ENCODE results near the gene KRTAP5-5. TPM values are rescaled to one million over a fixed set of nuclear protein-coding genes. Genes with fewer than 3 reads are reported as not detected.

Gene KRTAP5-5
- total and polyA plus RNA-seq, 2 experiments from 2014 or later: not detected

DNA sequence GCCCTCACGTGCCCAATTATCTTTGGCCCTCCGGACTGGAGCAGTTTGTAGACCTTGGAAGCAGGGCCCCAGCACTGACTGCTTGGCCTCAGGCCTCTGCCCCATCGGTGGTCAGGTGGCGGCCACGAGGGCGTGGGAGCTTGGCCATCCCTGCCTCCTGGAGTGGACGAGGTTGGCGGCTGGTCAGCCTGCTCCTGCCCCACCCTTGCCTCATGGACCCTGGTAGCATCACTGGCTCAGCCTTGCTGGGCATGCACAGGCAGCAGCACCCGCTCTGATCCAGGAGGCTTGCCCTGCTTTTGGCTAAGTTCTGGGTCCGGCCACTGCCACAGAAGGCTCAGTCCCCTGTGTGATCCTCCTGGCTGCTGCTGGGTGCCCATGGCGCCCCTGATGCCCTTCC is 25.4 kb upstream of the KRTAP5-5 start (continued):
- TF ChIP-seq STAT1 (IDR thresholded peaks at IDR 0.05; ENCODE audit: unreplicated experiment): no peak
- TF ChIP-seq CREB1 (CRISPR knock-in tag; IDR thresholded peaks at IDR 0.05; ENCODE audit: low read depth): no peak
- TF ChIP-seq, protein P1, sequence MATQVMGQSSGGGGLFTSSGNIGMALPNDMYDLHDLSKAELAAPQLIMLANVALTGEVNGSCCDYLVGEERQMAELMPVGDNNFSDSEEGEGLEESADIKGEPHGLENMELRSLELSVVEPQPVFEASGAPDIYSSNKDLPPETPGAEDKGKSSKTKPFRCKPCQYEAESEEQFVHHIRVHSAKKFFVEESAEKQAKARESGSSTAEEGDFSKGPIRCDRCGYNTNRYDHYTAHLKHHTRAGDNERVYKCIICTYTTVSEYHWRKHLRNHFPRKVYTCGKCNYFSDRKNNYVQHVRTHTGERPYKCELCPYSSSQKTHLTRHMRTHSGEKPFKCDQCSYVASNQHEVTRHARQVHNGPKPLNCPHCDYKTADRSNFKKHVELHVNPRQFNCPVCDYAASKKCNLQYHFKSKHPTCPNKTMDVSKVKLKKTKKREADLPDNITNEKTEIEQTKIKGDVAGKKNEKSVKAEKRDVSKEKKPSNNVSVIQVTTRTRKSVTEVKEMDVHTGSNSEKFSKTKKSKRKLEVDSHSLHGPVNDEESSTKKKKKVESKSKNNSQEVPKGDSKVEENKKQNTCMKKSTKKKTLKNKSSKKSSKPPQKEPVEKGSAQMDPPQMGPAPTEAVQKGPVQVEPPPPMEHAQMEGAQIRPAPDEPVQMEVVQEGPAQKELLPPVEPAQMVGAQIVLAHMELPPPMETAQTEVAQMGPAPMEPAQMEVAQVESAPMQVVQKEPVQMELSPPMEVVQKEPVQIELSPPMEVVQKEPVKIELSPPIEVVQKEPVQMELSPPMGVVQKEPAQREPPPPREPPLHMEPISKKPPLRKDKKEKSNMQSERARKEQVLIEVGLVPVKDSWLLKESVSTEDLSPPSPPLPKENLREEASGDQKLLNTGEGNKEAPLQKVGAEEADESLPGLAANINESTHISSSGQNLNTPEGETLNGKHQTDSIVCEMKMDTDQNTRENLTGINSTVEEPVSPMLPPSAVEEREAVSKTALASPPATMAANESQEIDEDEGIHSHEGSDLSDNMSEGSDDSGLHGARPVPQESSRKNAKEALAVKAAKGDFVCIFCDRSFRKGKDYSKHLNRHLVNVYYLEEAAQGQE (IDR thresholded peaks at IDR 0.05; ENCODE audit: unreplicated experiment): no peak
- no peak for TF ChIP-seq ZNF331 (CRISPR knock-in tag; IDR thresholded peaks at IDR 0.05; ENCODE audit: low read depth)
- TF ChIP-seq, protein P2, sequence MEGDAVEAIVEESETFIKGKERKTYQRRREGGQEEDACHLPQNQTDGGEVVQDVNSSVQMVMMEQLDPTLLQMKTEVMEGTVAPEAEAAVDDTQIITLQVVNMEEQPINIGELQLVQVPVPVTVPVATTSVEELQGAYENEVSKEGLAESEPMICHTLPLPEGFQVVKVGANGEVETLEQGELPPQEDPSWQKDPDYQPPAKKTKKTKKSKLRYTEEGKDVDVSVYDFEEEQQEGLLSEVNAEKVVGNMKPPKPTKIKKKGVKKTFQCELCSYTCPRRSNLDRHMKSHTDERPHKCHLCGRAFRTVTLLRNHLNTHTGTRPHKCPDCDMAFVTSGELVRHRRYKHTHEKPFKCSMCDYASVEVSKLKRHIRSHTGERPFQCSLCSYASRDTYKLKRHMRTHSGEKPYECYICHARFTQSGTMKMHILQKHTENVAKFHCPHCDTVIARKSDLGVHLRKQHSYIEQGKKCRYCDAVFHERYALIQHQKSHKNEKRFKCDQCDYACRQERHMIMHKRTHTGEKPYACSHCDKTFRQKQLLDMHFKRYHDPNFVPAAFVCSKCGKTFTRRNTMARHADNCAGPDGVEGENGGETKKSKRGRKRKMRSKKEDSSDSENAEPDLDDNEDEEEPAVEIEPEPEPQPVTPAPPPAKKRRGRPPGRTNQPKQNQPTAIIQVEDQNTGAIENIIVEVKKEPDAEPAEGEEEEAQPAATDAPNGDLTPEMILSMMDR (conservative IDR thresholded peaks at IDR 0.05; ENCODE audit: low read depth in 2 of 2): no peak
- TF ChIP-seq EZH2phosphoT487 (IDR thresholded peaks at IDR 0.05; ENCODE audit: unreplicated experiment): no peak
- TF ChIP-seq ZNF114 (CRISPR knock-in tag; IDR thresholded peaks at IDR 0.05): no peak
- TF ChIP-seq, protein P3, sequence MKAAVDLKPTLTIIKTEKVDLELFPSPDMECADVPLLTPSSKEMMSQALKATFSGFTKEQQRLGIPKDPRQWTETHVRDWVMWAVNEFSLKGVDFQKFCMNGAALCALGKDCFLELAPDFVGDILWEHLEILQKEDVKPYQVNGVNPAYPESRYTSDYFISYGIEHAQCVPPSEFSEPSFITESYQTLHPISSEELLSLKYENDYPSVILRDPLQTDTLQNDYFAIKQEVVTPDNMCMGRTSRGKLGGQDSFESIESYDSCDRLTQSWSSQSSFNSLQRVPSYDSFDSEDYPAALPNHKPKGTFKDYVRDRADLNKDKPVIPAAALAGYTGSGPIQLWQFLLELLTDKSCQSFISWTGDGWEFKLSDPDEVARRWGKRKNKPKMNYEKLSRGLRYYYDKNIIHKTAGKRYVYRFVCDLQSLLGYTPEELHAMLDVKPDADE (IDR thresholded peaks at IDR 0.05): no peak

DNA sequence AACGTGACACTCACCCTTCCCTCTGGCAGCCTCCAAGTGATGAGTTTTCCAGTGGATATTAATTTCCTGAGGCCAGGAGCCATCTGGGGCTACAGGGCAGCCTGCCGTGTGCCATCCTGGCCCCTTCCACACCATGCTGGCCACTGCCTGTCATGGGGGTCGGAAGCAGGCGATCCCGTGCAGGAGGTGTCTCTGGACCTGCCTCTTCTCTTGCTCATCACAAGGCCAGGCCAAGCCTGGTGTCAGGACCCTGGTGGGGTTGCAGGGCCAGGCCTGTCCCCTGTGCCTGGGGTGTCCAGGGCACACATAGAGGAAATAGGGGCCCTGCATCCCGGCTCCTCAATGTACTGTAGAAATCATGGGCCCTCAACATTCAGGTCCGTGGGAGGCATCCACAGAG is 24.9 kb upstream of the KRTAP5-5 start:
- TF ChIP-seq, protein P2 (conservative IDR thresholded peaks at IDR 0.05; ENCODE audit: low read depth in 2 of 2): no peak
- TF ChIP-seq, protein P1 (IDR thresholded peaks at IDR 0.05; ENCODE audit: unreplicated experiment): no peak
- TF ChIP-seq CREB1 (CRISPR knock-in tag; IDR thresholded peaks at IDR 0.05; ENCODE audit: low read depth) (no peak), EZH2 (IDR thresholded peaks at IDR 0.05; ENCODE audit: low read depth, unreplicated experiment) (no peak), STAT1 (IDR thresholded peaks at IDR 0.05; ENCODE audit: unreplicated experiment) (no peak), ZNF331 (CRISPR knock-in tag; IDR thresholded peaks at IDR 0.05; ENCODE audit: low read depth) (no peak), ZNF114 (CRISPR knock-in tag; IDR thresholded peaks at IDR 0.05) (no peak), POLR2AphosphoS5 (IDR thresholded peaks at IDR 0.05; ENCODE audit: low read depth) (no peak), JUNB (IDR thresholded peaks at IDR 0.05; ENCODE audit: unreplicated experiment) (no peak), NANOG (IDR thresholded peaks at IDR 0.05; ENCODE audit: borderline replicate concordance) (no peak)
- peaks cover 20% of the 10 kb centered on the region for H3K9me3 Mint-ChIP-seq
- H3K4me1 Mint-ChIP-seq: peaks cover 15% of the 10 kb centered on the region
- H3K27ac ChIP-seq (ENCODE audit: low read depth): no peak overlapping the region
- no peaks in the 10 kb centered on the region for H3K79me2 ChIP-seq (replicated peaks; ENCODE audit: insufficient read depth)
- no peak overlapping the region for H2AFZ ChIP-seq
- no peak overlapping the region for H3K4me2 ChIP-seq
- DNase-seq (ENCODE audit: low spot score): no peak
- no peaks in the 10 kb centered on the region for H3F3A ChIP-seq (replicated peaks; ENCODE audit: low read depth)
- peaks cover 9% of the 10 kb centered on the region for H3K27me3 Mint-ChIP-seq (ENCODE audit: insufficient read depth, low read depth, poor library complexity)
- no peak overlapping the region for H3K4me3 ChIP-seq
- no peak overlapping the region for H3K4me3 Mint-ChIP-seq
- H4K20me1 ChIP-seq (replicated peaks; ENCODE audit: insufficient read depth): no peaks in the 10 kb centered on the region
- H3K27ac Mint-ChIP-seq: no peak overlapping the region
- H3K36me3 ChIP-seq (ENCODE audit: insufficient read depth): no peaks in the 10 kb centered on the region
- no peaks in the 10 kb centered on the region for H3K4me1 ChIP-seq (ENCODE audit: insufficient read depth)
- H3K27me3 ChIP-seq (ENCODE audit: insufficient read depth): no peaks in the 10 kb centered on the region
- no peaks in the 10 kb centered on the region for H3K9me2 ChIP-seq (ENCODE audit: insufficient read depth)
- H3K36me3 Mint-ChIP-seq (ENCODE audit: low read depth): peaks cover 5% of the 10 kb centered on the region; the same call in 1 of the 3 replicates
- no peak for ATAC-seq
